C4-2B (cell line): ENCODE data around the gene CRELD2.

ENCODE experiments used
- CTCF ChIP-seq: fragments of 450-650 bp; conservative IDR thresholded peaks from 2 replicates; pipeline ENCODE4 v1.5.1; 2017; ENCODE audit warnings: mild to moderate bottlenecking
- ZFX ChIP-seq: fragments of 450-650 bp; IDR thresholded peaks from 2 replicates; pipeline ENCODE4 v1.6.1; 2017

DNA sequence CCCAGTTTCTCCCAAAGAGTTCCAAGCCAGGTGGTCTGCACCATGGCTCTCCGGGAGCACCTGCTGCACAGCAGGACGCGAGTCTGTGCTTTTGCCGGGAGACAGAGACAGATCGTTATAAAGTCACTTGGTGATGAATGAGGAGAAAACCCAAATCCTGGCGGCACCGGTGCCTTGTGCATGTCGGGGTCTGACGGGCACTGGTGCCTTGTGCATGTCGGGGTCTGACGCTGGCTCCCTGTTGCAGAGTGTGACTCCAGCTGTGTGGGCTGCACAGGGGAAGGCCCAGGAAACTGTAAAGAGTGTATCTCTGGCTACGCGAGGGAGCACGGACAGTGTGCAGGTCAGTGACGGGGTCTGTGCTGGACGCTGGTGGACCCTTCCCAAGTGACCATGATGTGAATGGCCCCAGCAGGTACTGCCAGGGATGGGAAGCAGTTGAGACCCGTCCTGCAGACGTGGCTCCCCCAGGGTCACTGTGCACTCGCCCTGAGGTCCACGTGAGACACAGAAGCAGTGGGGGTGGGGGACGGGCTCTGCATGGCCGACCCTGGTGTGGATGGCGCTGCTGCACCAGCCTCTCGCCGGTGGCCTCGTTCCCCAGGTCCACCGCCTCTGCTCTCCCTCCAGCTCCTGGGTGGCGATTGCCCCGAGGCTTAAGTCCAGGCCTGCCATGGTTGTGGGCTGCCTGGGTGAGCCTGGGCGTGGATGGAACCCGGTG lies 5.8 kb downstream of the CRELD2 start:
- TF ChIP-seq CTCF = no peak
- no peak for TF ChIP-seq ZFX
